Renal pelvis (tissue), 12 donors: ENCODE data around the gene WIPF1. TPM values are rescaled to one million over a fixed set of nuclear protein-coding genes. Genes with fewer than 3 reads are reported as not detected.
A peak's percentile ranks its signal among the peaks of the same experiment; 100 is the strongest.

Experiments used
- DNase-seq: peaks from one replicate; pipeline ENCODE4 v3.0.0-alpha.2; 2013
- long read RNA-seq, 16 experiments: transcript quantifications; one replicate each; lab custom pipeline, GENCODE V29; 2026
- polyA plus RNA-seq, 3 donors: library from polyadenylated mRNA; unstranded; fragments of 120-200 nt; gene quantifications; one replicate each; pipeline ENCODE4 v1.2.1, GENCODE V29; 2013; ENCODE audit not compliant: insufficient read length in 3 of 3

WIPF1 gene, protein sequence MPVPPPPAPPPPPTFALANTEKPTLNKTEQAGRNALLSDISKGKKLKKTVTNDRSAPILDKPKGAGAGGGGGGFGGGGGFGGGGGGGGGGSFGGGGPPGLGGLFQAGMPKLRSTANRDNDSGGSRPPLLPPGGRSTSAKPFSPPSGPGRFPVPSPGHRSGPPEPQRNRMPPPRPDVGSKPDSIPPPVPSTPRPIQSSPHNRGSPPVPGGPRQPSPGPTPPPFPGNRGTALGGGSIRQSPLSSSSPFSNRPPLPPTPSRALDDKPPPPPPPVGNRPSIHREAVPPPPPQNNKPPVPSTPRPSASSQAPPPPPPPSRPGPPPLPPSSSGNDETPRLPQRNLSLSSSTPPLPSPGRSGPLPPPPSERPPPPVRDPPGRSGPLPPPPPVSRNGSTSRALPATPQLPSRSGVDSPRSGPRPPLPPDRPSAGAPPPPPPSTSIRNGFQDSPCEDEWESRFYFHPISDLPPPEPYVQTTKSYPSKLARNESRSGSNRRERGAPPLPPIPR
- 10 to 100 TPM; 22.6 to 27.8 (median 26.3) TPM for polyA plus RNA-seq
- long read RNA-seq, donor 1, partial matches to known transcripts = 0 of 1 reads
- long read RNA-seq, donor 1, other reads (novel, unspliced or antisense) = 0 of 1 reads
- long read RNA-seq, donor 2, partial matches to known transcripts = 0 of 3 reads
- long read RNA-seq, donor 2, other reads (novel, unspliced or antisense) = 0 of 3 reads
- long read RNA-seq, donor 3, partial matches to known transcripts = 0 of 5 reads
- long read RNA-seq, donor 3, other reads (novel, unspliced or antisense) = 0 of 5 reads
- long read RNA-seq, donor 4, partial matches to known transcripts = 0 of 2 reads
- long read RNA-seq, donor 4, other reads (novel, unspliced or antisense) = 0 of 2 reads
- long read RNA-seq, donor 5, partial matches to known transcripts = 0 of 1 reads
- long read RNA-seq, donor 5, other reads (novel, unspliced or antisense) = 0 of 1 reads
- long read RNA-seq, donor 6, partial matches to known transcripts = 0 of 2 reads
- long read RNA-seq, donor 6, other reads (novel, unspliced or antisense) = 0 of 2 reads
- long read RNA-seq, donor 7, transcript WIPF1-205 (5 exons, 1,772 nt) = major isoform, 10 of 20 reads
- long read RNA-seq, donor 7, partial matches to known transcripts = 8 of 20 reads
- long read RNA-seq, donor 7, other reads (novel, unspliced or antisense) = 0 of 20 reads
- long read RNA-seq, donor 8, partial matches to known transcripts = 0 of 3 reads
- long read RNA-seq, donor 8, other reads (novel, unspliced or antisense) = 0 of 3 reads
- long read RNA-seq, donor 9, partial matches to known transcripts = 0 of 5 reads
- long read RNA-seq, donor 9, other reads (novel, unspliced or antisense) = 0 of 5 reads
- long read RNA-seq, donor 10, partial matches to known transcripts = 0 of 2 reads
- long read RNA-seq, donor 10, other reads (novel, unspliced or antisense) = 0 of 2 reads
- long read RNA-seq, donor 11, partial matches to known transcripts = 0 of 1 reads
- long read RNA-seq, donor 11, other reads (novel, unspliced or antisense) = 0 of 1 reads
- long read RNA-seq, donor 12, partial matches to known transcripts = 0 of 5 reads
- long read RNA-seq, donor 12, other reads (novel, unspliced or antisense) = 0 of 5 reads
- long read RNA-seq, donor 13 = 0 reads
- long read RNA-seq, donor 14 = 0 reads
- long read RNA-seq, donor 15, full-length matches to known transcripts = 7 of 5,502 reads
- long read RNA-seq, donor 15, partial matches to known transcripts = 5,495 of 5,502 reads
- long read RNA-seq, donor 15, other reads (novel, unspliced or antisense) = 0 of 5,502 reads
- long read RNA-seq, donor 16, transcript WIPF1-205 (5 exons, 1,772 nt) = major isoform, 6 of 7 reads
- long read RNA-seq, donor 16, partial matches to known transcripts = 0 of 7 reads
- long read RNA-seq, donor 16, other reads (novel, unspliced or antisense) = 0 of 7 reads

GRCh38 chr2:174597345-174598047 is at the start of gene WIPF1:
TSS of gene WIPF1 (minus strand) at chr2:174597804. CDS start at chr2:174585573, 12,231 bp downstream.
- no peak for DNase-seq

- no peak for DNase-seq
Observed at GRCh38 chr2:174645296-174645695, 47.7 kb upstream of the WIPF1 start.

GRCh38 chr2:174644406-174644805 is 46.8 kb upstream of the WIPF1 start:
- no peak for DNase-seq

DNA sequence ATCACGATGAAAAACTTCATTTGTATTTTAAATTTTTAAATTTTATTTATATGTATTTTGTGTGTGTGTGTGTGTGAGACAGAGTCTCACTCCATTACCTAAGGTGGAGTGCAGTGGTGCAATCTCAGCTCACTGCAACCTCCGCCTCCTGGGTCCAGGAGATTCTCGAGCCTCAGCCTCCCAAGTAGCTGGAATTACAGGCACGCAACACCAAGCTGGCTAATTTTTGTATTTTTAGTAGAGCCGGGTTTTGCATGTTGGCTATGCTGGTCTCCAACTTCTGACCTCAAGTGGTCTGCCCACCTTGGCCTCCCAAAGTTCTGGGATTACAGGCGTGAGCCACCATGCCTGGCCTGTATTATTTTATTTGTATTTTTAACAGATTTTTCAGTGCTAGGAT is 45.8 kb upstream of the WIPF1 start:
- DNase-seq = no peak

DNA sequence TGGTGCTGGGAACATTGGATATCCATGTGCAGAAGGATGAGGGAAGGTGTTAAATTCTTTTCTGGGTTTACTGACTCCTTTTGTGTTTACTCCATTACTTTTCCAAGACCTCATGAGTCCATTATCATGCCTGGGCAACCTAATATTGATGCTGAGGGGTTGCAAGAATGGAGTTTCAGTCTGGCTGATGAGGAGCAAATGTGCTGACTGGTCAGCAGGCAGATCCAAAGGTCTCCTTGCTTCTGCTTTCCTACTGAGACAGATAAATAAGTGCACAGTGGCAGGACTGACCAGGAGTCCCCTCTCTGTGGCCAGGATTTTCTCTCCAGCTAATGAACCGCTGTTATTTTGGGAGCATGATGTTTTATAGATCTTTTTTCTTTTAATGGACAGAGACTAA is 43.6 kb upstream of the WIPF1 start:
- DNase-seq = no peak

DNA sequence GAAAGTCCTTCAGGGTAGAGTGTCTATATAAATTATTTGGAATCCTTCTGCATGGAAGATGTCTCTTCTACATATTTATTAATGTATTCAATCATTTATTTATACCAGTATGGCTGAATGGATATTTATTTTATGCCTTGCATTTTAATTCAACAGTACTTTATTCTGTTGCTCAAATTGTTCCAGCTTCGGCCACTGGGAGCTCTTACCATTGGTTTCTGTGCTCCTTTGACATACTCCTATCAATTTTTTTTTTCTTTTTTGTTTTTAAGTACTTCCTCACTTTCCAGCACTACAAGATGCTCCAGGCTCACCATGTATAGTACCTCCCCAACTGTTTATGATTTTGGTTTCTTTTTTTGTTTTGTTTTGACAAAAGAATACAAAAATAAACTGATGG is 39.4 kb upstream of the WIPF1 start:
- no peak for DNase-seq

- no peak for DNase-seq
Observed at GRCh38 chr2:174635776-174636404, 38.3 kb upstream of the WIPF1 start.

- no peak for DNase-seq
Observed at GRCh38 chr2:174635015-174635593, 37.5 kb upstream of the WIPF1 start.

DNA sequence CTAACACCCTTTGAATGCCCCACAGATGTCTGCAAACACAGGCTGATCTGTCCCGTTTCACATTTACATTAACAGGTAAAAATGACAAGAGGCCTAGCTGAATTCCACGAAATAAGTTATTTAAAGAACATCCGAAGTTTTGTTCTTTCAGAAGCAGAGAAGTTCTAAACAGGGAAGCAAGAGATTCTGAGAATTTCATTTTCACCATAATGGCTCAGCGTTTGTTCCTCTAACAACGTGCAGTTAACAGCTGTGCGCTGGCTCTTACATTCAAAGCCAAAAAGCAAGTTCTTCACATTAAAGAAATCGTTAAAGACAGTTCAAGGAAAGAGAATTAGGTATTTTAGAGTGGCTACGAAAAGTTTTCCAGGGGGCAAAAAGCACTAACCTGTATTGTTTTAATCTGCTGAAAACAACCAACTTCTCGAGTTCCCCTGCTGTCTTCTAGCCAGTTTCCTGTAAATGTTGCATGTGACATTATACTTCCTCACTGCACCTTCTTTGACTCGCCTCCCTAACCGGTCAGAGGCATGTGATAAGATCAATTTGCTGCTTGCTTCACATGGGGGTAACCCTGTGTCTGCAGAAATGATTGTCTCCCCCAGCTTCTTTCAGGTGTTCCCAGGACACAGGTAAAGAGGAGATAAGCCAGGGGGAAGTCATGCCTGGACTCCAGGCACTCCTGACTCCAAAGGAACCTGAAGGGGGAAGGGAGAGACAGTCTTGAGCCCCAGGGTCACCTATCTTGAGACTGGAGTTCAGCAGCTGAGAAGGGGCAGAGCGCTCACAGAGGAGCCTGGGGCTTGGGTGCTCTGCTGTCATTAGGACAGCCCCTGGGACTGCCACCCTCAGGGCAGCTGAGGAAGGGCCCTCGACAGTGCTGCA is 36.8 kb upstream of the WIPF1 start:
- DNase-seq = no peak

DNA sequence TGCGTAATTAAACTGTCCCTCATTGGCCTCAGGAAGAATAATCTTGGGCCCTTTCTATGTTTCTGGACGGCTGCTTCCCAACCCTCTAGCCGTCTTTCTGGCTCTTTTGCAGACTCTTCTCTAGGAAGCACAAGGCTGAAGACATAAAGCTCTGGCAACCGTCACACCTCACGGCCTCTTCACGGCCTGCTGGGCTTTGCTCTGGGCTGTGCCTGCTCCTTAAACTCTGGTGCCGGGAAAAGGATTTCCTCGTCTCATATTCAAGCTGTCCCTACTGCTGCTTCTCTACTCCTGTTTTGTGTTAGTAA is 36.0 kb upstream of the WIPF1 start:
- DNase-seq = peak; percentile 68

DNA sequence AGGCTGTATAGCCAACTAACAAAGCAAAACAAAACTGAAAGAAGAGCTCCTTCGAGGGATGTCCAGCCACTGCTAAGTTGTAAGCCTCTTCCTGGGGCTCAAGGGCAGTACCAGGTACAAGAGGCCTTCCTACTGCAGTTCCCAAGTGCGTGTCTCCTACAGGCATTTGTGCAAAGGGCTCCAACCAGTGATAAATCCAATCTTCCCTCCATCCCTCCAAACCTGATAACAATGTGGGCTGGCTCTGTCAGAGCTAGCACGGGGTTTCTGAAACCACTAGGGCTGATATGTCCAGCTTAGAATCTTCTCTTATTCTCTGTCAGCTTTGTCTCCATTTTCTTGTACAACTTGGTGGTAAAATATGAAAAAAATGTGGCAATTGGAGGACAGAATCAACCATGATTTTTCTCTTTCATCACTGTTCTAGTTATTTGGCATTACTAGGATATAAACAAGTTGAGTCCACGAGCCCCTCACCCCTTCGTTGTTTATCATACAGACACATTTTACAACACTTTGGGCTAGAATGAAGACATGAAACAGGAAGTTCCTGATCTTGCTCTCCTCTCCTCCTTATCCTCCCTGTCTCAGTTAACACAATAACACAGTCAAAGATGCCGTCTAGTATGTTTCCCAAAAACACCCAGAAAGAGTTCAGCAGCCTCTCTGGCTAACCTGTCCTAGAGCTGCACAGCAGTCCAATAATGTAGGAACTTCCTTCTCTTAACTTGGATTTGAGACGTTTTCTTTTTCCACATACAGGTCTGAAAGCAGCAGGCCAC is 35.4 kb upstream of the WIPF1 start:
- DNase-seq = no peak

- DNase-seq = no peak
Observed at GRCh38 chr2:174631009-174631981, 33.7 kb upstream of the WIPF1 start.

DNA sequence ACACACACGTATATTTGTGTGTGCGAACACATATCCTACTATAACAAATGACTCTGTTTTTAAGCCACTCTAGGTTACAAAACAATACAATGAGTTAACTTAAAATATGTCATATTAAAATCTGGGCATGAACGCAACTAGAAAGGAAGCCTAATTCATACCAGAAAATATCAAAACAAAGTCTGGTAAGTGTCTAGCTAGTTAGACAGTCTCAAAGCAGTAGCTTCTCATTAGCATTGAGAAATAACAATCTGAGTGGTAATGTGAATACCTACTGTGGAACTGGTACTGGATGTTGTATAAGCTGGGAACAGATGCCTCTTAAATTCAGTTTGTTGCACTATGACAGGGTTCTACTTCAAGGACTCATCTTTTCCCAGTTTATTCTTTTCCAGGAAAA is 32.5 kb upstream of the WIPF1 start:
- DNase-seq = no peak

DNA sequence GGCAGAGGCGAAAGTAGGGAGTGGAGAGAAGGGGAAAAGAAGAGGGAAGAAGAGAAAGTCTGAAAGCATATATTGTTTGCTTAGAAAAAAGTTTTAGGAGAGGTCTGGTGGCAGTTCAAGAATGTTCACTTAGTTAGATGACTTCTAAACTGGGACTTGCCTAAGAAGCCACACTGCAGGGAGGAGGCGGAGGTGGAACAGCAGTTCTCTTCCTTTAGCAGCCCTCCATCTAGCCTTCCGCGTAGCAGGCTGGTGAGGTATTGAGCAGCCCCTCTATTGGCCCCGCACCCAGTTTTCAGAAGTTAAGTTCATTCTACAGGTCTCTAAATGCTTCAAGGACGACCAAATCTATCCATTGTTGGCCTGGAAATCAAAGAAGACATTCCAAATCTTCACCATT is 31.9 kb upstream of the WIPF1 start:
- no peak for DNase-seq

DNA sequence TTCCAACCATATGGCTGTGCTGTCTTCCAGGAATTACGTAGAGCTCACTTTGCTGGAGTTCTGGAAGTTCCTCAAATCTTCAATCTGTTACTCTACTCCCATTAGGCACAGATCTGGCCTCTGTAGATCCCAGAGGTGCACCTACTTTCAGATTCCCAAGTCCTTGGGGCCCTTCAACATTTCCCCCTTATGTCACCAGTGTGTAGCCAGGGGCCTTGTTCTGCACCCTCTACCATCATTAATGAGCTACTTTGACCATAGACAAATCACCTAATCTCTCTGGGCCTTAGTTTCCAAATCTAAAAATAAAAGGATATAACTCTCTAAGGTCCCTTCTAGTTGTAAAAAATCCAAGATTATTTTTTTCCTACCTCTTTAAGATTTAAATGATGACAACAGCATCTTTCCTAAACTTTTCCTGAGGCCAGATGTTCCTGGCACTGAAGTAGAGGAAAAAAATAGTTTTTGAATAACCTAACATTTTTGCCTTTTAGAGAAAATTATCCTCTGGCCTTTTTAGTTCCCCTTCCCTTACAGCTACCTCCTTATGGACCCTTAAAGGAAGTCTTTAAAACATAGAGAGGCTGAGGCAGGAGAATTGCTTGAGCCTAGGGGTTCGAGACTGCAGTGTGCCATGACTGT is 31.0 kb upstream of the WIPF1 start:
- no peak for DNase-seq

GRCh38 chr2:174627216-174627615 is 29.6 kb upstream of the WIPF1 start:
- no peak for DNase-seq
